HPDE6-E6E7 (cell line): Measurements from ENCODE around the gene ACTG1.
A peak's percentile ranks its signal among the peaks of the same experiment; 100 is the strongest.

Experiments
- DNase-seq: peaks from one replicate; pipeline ENCODE4 v3.0.0; 2011; ENCODE audit warnings: missing footprints; ENCODE audit errors: extremely low spot score

Gene ACTG1

GRCh38 chr17:81512562-81513371 is at the start of gene ACTG1:
Gene ACTG1, minus strand, starts transcription at chr17:81512799. Its CDS starts 445 bp downstream, at chr17:81512354.
- peak; percentile 73 for DNase-seq

- no peak for DNase-seq
Measured at GRCh38 chr17:81561494-81561885, 48.9 kb upstream of the ACTG1 start.

DNA sequence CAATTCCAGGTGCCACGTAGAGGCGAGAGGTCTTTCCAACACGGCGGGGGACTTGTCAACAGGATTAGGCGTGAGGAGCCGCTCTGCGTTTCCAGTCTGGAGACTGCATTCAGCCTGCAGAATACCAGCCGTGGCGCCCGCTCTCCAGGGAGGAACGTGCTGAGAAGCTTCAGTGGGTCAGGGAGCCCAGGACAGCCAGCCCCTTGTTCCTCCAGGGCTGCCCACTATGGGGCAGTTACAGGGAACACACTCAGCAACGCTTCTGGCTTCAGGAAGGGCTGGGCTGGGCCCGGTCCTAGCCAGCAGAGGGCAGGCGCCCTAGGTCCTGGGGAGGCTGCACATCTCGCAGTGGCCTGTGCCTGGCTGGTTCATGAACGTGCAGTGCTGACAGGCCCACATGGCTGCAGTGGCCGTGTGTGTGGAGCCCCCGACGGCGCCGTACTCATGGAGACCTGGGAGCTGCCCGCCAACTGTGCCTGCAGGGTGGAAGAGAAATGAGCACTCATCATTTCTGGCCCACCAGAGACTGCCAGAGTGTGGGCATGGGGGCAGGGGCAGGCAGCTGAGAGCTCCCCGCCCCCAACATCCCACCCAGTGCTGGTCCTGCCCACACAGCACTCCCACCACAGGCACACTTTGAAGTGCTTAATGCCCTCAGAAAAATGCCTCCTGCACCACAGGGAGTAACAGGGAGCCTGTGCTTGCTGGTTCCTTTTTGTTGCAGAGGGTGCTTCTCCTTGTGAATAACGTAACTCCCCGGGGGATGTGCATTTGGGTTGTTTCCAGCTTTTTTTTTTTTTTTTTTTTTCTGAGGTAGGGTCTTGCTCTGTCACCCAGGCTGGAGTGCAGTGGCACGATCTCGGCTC is 46.6 kb upstream of the ACTG1 start:
- no peak for DNase-seq

DNA sequence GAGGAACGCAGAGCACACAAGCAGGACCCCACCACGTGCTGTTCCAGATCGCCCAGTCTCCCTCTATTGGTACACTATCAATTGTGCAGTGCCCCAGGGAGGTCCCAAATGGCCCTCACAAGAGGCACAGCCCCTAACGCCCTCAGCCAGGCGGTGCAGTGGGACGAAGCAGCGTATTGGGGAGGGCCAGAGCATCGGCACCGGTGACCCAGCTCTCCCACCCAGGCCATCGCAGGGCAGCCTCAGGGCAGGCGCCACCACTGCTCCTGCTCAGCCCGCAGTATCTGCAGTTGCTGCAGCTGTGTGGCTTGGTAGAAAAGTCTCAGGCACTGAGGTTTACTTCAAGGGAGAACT is 45.5 kb upstream of the ACTG1 start:
- no peak for DNase-seq

- DNase-seq = no peak
Measured at GRCh38 chr17:81557276-81558114, 44.9 kb upstream of the ACTG1 start.

- no peak for DNase-seq
Measured at GRCh38 chr17:81556863-81557262, 44.3 kb upstream of the ACTG1 start.

DNA sequence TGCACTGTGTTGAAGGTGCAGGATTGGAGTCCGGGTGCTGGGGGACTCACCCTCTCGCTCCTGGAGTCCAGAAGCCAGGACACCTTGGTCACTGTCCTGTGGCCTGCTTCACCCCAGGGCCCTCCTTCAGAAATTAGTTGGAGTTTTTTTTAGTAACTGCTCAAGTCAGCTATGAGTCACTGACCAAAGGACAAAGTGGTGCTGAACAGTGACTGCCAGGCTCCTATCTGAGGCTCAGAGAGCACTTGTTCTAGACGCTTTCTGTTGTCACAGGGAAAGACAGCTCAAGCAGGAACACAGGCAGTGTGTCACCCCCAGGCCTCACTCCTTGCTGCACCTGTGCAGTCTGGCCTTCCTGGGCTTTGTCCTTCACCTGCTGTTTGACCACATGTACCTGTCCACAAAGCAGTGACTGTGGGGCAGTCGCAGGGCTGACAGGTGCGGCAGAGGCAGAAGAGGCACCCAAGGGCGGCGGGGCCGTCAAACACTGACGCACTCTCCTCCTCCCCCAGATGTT is 43.6 kb upstream of the ACTG1 start:
- DNase-seq = no peak

DNA sequence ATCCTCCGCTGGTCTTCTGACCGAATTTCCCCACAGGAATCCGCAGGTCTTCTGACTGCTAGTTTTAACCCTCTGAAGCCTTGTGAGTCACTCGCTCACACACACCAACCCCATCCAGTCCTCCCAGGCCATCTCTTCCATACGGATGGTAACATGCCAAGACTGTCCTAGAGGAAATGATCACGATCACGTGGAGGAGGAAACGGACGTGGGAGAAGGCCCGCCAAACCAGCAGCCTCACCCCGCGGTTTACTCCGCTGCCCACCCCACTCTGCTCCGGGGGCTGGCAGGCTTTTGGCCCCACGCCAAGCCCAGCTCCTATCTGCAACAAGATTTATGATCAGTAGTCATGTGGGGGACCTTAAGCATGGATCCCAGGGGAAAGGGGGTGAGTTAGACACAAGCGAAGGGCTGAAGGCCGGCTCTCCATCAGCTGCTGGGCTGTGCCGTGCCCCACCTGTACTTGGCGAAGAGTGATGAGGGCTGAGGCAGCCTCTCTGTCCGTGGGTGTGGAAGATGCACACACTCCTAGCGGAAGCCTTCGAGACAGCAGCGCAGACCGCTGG is 41.1 kb upstream of the ACTG1 start:
- peak; percentile 80 for DNase-seq

DNA sequence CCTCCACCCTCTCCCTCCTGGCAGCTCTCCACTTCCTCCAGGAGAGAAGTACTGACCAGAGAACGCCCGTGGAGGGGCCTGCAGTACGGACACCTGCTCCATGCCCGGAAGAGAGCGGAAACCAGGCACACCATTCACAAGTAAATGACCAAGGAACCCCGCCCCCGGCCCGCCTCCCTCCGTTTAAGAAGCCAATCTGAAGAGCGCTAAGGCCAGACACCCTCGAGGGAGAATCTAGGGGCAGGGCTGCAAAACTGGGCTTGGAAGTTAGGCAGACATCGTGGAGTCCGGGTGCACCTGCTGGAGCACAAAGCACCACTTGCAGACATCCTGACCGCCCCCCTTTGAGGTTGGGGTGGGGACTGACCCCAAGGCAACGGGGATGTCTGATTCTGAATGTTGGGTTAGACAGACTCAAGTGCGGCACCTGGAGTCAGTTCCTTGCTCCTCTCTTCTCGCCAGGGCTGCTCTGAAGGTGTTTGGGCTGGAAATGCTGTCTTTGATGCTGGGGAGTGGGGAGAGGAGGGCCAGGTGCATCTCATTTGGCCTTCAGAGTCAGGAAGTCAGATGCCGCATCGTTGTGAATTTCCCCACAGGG is 40.5 kb upstream of the ACTG1 start:
- DNase-seq = peak; percentile 83

DNA sequence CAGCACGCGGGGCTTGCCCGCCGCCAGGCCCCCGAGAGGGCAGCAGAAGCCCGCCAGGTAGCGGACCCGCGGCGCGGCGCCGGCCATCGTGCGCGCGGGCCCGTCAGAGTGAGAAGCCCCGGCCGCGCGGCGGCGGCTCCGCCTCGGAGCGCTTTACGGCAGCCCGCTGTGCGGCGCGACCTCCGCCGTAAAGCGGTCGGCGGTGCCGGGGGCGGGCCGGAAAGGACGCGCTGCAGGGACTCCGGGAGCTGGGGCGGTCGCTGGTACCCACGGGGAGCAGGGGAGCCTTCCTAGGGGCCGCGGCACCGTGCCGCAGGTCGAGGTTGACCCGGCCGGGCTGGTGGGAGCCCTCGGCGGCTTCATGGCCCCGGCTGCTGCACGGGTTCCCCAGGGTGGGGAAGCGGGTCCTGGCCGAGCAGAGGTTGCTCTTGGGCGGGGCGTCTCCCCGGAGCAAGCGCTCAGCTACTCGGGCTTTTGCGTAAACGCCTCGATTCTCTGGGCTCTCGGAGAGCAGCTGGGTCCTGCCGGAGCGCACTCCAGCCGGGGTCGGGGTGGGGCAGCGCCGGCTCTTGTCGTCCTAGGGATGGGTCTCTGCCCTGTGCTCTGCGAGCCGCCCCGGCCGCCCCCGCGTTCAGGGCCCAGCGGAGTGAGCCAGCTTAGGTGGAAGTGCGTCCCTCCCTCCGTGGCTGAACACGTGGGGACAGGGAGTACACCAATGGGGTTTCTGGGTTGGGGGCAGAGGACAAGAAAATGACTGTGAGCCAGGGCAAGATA is 39.8 kb upstream of the ACTG1 start, which contains the start of gene FAAP100:
FAAP100 (minus strand) TSS at position 110 of the 774 bp plus-strand sequence; CDS start at position 87, 23 bp downstream.
- DNase-seq = peak; percentile 78

DNA sequence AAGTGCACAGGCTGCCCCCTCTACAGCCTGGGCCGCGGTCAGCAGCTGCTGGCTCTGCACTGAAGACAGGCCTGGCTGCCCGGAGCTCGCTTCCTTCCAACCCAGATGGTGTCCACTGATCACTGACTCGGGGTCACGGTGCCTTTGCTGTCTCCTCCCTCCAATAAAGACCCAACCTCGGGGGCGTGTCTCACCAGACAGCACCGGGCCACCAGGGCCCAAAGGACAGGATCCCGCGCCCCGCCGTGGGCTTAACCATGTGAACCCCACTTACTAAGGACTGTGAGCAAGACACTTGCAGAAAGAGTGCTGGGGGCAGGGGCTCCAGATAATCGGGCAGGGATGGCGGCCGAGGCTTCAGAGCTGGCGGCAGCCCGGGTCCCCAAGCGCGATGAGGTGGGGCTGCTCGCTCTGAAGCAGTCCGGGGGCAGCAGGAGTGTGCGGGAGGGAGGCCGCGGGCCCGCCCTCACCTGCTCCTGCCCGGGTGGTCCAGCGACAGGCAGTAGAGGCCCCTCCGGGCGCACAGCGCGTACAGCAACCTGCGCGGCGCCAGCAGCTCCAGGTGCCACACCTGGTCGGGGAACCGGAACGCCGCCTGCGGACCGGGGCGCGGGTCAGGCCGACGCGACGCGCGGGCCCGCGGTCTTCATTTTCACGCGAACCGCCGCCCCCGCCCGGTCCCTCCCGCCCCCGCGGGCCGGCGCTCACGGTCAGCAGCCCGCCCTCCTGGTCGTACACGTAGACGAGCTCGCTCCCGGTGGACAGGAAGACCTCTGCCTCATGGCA is 39.1 kb upstream of the ACTG1 start:
- no peak for DNase-seq

DNA sequence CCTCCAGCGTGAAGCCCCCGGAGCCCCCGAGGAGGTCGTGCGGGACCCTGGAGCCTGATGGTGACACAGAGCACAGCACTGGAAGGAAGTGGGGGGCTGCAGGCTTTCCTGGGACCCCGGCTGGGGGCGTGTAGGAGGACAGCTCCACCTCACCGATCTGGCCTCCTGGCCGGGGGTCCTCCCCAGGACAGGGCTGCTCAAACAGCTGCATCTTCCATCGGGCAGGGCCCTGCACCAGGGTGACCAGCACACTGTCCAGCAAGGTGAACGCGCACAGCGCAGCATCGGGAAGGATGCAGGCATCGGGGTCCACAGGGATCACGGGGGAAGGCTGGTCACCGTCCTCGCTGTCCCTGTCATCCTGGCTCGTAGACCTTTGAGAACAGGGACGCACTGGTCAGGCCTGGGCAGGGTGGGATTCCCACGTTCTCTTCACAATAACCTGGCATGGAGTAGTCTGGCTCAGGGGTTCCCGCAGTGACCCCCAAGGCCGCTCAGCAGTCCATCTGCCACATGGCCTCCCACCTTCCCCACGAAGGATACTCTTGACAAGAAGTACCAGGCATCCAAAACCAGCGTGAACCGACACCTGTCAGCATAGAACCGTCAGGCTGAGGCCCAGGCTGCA is 38.3 kb upstream of the ACTG1 start:
- no peak for DNase-seq

DNA sequence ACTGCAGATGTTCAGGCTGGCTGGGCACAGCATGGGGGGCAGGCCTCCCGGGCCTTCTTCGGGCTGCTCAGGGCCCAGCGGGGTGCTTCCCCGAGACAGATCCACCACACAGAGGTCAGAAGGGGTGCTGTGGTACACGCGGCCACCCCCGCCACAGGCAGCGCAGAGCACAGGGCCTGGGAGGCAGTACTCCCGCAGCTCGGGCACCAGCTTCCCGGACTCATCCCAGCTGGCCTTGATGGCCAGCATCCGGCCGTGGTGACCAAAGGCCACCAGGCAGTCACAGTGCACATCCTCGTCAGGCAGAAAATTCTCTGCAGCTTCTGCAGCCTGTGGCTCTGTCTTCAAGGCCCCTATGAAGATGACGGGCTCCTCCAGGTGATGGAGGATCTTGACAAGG is 37.7 kb upstream of the ACTG1 start:
- DNase-seq = no peak

GRCh38 chr17:81549826-81550225 is 37.2 kb upstream of the ACTG1 start:
- no peak for DNase-seq

DNA sequence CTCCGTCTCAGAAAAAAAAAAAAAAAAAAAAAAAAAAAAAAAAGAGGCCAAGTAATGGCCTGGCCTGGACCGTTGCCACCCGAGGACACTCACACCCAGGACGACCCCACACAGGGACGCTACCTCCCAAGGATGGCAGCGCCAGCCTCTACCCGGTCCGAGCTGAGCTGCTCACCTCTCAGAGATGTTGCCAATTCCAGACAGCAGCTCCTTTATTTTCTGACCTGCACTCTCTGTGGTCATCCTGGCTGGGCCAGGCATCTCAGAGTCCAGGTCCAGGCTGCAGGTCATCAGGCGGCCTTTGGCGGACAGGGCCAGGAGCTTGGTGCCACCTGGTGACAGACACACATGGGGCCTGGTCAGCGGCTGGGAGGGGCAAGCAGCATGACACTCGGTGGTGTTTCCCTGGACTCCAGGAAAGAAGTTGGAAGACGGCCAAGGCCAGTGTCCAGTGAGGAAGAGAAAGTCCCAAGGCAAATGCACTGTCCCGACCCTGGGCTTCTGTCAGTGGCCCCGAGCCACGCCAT is 36.5 kb upstream of the ACTG1 start:
- DNase-seq = no peak

GRCh38 chr17:81547614-81547982 is 35.0 kb upstream of the ACTG1 start:
- no peak for DNase-seq

- no peak for DNase-seq
Measured at GRCh38 chr17:81546906-81547613, 34.5 kb upstream of the ACTG1 start.
